Keratinocyte (primary cell): ENCODE data around the gene OSBPL5. TPM values are rescaled to one million over a fixed set of nuclear protein-coding genes. Genes with fewer than 3 reads are reported as not detected.

ENCODE experiments used
- DNase-seq: peaks from one replicate; pipeline ENCODE4 v3.0.0-alpha.2; 2011; ENCODE audit warnings: low read depth, missing footprints, low spot score
- FAIRE-seq: peaks from 2 replicates; lab custom pipeline; 2011; peaks lifted over from hg19 to GRCh38; lab: Jason Lieb, UNC
- H2AFZ ChIP-seq: 2 replicates; pipeline ENCODE4 v1.6.0; 2012; ENCODE audit warnings: low read length, control low read depth, inconsistent platforms; ENCODE audit not compliant: control insufficient read depth
- H3K27ac ChIP-seq: 2 replicates; pipeline ENCODE4 v1.5.1; 2011; ENCODE audit warnings: low read length; ENCODE audit not compliant: control insufficient read depth, insufficient read depth
- H3K27me3 ChIP-seq: 3 replicates; pipeline ENCODE4 v1.6.0; 2011; ENCODE audit warnings: low read length; ENCODE audit not compliant: control insufficient read depth, insufficient read depth; ENCODE audit errors: extremely low read depth
- H3K36me3 ChIP-seq, 2 experiments: 2 replicates in 1 of 2; 3 replicates in 1 of 2; pipeline ENCODE4 v1.5.1; 2011; ENCODE audit warnings: low read length in 2 of 2, mild to moderate bottlenecking in 1 of 2; ENCODE audit not compliant: control insufficient read depth in 2 of 2, insufficient read depth in 2 of 2; ENCODE audit errors: extremely low read depth in 1 of 2
- H3K4me1 ChIP-seq: 3 replicates; pipeline ENCODE4 v1.5.1; 2011; ENCODE audit warnings: low read length; ENCODE audit not compliant: control insufficient read depth, insufficient read depth; ENCODE audit errors: extremely low read depth
- H3K4me2 ChIP-seq: 3 replicates; pipeline ENCODE4 v1.6.0; 2011; ENCODE audit warnings: low read depth, low read length; ENCODE audit not compliant: control insufficient read depth, insufficient read depth; ENCODE audit errors: extremely low read depth
- H3K4me3 ChIP-seq, 3 experiments: fragments of 200-600 bp in 1 of 3; sonication (generic) in 1 of 3; 2 replicates in 2 of 3; 3 replicates in 1 of 3; pipeline ENCODE4 v1.5.1; 2011 to 2016; ENCODE audit warnings: low read length in 3 of 3, mild to moderate bottlenecking in 3 of 3, control low read depth in 2 of 3, inconsistent platforms in 1 of 3, low read depth in 1 of 3, mixed read lengths in 1 of 3, mixed run types in 1 of 3, moderate library complexity in 1 of 3; ENCODE audit not compliant: control insufficient read depth in 2 of 3, insufficient read depth in 2 of 3; ENCODE audit errors: extremely low read depth in 1 of 3
- H3K79me2 ChIP-seq: 2 replicates; pipeline ENCODE4 v1.6.0; 2012; ENCODE audit warnings: low read length; ENCODE audit not compliant: control insufficient read depth, insufficient read depth
- H3K9ac ChIP-seq: 3 replicates; pipeline ENCODE4 v1.6.0; 2011; ENCODE audit warnings: low read length; ENCODE audit not compliant: control insufficient read depth, insufficient read depth; ENCODE audit errors: extremely low read depth
- H3K9me1 ChIP-seq: 3 replicates; pipeline ENCODE4 v1.6.0; 2011; ENCODE audit warnings: low read length; ENCODE audit not compliant: control insufficient read depth, insufficient read depth; ENCODE audit errors: extremely low read depth
- H3K9me3 ChIP-seq: 2 replicates; pipeline ENCODE4 v1.5.1; 2012; ENCODE audit warnings: low read depth, low read length; ENCODE audit not compliant: control insufficient read depth
- H4K20me1 ChIP-seq: 3 replicates; pipeline ENCODE4 v1.6.0; 2011; ENCODE audit warnings: low read length; ENCODE audit not compliant: control insufficient read depth, insufficient read depth; ENCODE audit errors: extremely low read depth
- CTCF ChIP-seq, 3 experiments: IDR thresholded peaks in 1 of 3; conservative IDR thresholded peaks in 1 of 3; optimal IDR thresholded peaks in 1 of 3; 2 replicates in 2 of 3; 3 replicates in 1 of 3; pipeline versions ENCODE3 to v1.5.1; 2011; ENCODE audit warnings: low read length in 3 of 3, mild to moderate bottlenecking in 3 of 3, moderate library complexity in 2 of 3, control low read depth in 1 of 3, inconsistent platforms in 1 of 3; ENCODE audit not compliant: insufficient read depth in 2 of 3; ENCODE audit errors: extremely low read depth in 1 of 3
- EZH2 ChIP-seq: IDR thresholded peaks from one replicate; pipeline ENCODE4 v1.6.1; 2012; ENCODE audit warnings: inconsistent platforms, mild to moderate bottlenecking, low read length, moderate library complexity
- dilution Hi-C: fragments of 300-500 bp; cut with MboI; formaldehyde crosslinking; loops from one replicate; pipeline ENCODE4 v1.7.0; 2020; ENCODE audit warnings: low sequenced_read_pairs; ENCODE audit not compliant: extremely low pct_ligation_motif_present
- polyA plus RNA-seq, 5 experiments: library from polyadenylated mRNA; depleted of rRNA in 3 of 5; stranded (reverse) in 3 of 5; stranded (forward) in 1 of 5; unstranded in 1 of 5; fragments of >200 nt; gene quantifications; 1 replicate in 1 of 5; 2 replicates in 3 of 5; 3 replicates in 1 of 5; pipeline versions ENCODE4 v1.2.1 to v1.2.3, GENCODE V29; 2011 to 2012; ENCODE audit warnings: missing spikeins in 2 of 5, low read depth in 1 of 5, low replicate concordance in 1 of 5

Gene OSBPL5
- polyA plus RNA-seq, 1 donor (not counting 4 experiments of a cell fraction or from before 2014, with no cell fraction given): 3.0 TPM

DNA sequence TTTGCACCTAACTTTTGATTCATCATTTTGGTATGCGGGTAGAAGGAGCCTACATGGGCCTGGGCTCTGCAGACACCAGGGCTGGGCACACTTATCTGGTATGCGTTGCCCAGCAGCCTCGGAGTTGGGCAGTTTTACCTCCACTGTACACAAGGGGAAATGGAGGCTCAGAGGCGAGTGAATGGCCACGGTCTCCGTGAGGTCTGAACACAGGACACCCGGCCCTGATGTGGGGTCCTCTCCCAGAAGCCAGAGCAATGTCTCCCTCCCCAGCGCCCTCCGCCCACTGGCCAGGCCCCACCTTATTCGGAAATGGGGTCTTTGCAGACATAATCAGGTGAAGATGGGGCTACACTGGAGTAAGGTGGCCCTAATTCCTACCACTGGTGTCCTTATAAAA is 43.7 kb downstream of the OSBPL5 start:
- DNase-seq: no peak

DNA sequence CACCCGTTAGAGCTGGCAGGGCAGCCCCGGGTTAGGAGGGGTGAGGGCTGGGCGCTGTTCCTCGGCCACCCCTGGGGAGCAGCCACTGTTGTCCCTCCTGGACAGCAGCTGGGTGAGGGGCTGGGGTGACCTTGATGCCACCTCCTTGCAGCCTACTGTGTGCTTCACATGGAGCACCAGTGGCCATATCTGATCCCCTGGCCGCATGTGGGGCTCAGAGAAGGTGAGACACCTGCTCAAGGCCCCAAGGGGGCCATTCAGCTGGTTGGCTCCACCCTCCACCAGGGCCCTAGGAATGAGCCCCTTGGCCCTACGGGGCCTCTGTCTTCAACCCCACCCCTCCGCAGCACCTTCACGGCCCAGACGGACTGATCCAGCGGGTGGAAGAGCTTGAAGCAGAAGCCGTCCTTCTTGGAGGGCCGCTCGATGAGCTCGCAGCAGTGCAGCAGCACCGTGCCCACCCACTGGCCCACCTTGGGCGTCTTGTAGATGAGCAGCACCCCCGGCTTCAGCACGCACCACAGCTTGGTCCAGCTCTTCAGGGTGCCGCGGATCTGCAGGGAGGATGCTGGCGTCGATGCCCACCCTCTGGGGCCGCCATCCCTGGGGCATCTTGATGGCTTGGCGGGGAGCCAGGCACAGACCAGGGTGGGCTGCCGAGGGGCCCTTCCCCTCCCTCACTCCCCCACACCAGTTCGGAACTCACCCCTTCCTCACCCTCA is 44.9 kb downstream of the OSBPL5 start:
- no peak for FAIRE-seq
- dilution Hi-C loops: no loop called here
- Histone ChIP-seq H3K4me2 (no peak overlapping the region), H3K9ac (no peak overlapping the region), H3K9me3 (no peaks in the 10 kb centered on the region), H3K27ac (no peak overlapping the region), H2AFZ (no peak overlapping the region), H3K4me3 (no peak overlapping the region), H3K36me3 (peaks cover 0 to 4% of the 10 kb centered on the region in 2 experiments), H3K4me1 (peaks cover 26% of the 10 kb centered on the region), H3K27me3 (no peaks in the 10 kb centered on the region), H3K79me2 (no peaks in the 10 kb centered on the region), H3K9me1 (no peaks in the 10 kb centered on the region), H4K20me1 (peaks cover 7% of the 10 kb centered on the region)
- no peak for DNase-seq
- no peak for TF ChIP-seq EZH2
- TF ChIP-seq CTCF (optimal IDR thresholded peaks at IDR 0.05 in 1 of 3, IDR thresholded peaks at IDR 0.05 in 1 of 3, conservative IDR thresholded peaks at IDR 0.05 in 1 of 3; ENCODE audit: extremely low read depth in 1 of 3, insufficient read depth in 2 of 3, low read length in 3 of 3): no peak

More for the DNA sequence above, 43.7 kb downstream of the OSBPL5 start:
- H3K4me1 ChIP-seq: peaks cover 26% of the 10 kb centered on the region
- H3K79me2 ChIP-seq: no peaks in the 10 kb centered on the region
- H3K9me1 ChIP-seq: no peaks in the 10 kb centered on the region
- H3K9me3 ChIP-seq: no peaks in the 10 kb centered on the region
- H3K9ac ChIP-seq: no peak overlapping the region
- dilution Hi-C loops: no loop called here
- FAIRE-seq: no peak
- no peak overlapping the region for H3K4me2 ChIP-seq
- no peak overlapping the region for H3K4me3 ChIP-seq
- H3K27ac ChIP-seq: no peak overlapping the region
- TF ChIP-seq EZH2 (no peak), CTCF (optimal IDR thresholded peaks at IDR 0.05 in 1 of 3, IDR thresholded peaks at IDR 0.05 in 1 of 3, conservative IDR thresholded peaks at IDR 0.05 in 1 of 3; ENCODE audit: extremely low read depth in 1 of 3, insufficient read depth in 2 of 3, low read length in 3 of 3) (no peak)
- H3K27me3 ChIP-seq: no peaks in the 10 kb centered on the region
- H4K20me1 ChIP-seq: peaks cover 7% of the 10 kb centered on the region
- H3K36me3 ChIP-seq: peaks cover 0 to 4% of the 10 kb centered on the region in 2 experiments
- no peak overlapping the region for H2AFZ ChIP-seq
